Renal cortex interstitium (tissue), 11 donors: ENCODE data around the gene SRCIN1. TPM values are rescaled to one million over a fixed set of nuclear protein-coding genes. Genes with fewer than 3 reads are reported as not detected.

Source experiments
- DNase-seq, 11 donors: peaks; one replicate each; pipeline ENCODE4 v3.0.0-alpha.2; 2013; ENCODE audit warnings: low read depth in 9 of 11, low spot score in 4 of 11; ENCODE audit errors: extremely low read depth in 1 of 11
- polyA plus RNA-seq, 3 donors: library from polyadenylated mRNA; unstranded; fragments of 120-200 nt; gene quantifications; one replicate each; pipeline ENCODE4 v1.2.1, GENCODE V29; 2013; ENCODE audit not compliant: insufficient read length in 3 of 3

The SRCIN1 gene
- polyA plus RNA-seq, 3 donors, result 3.0 to 6.9 (median 5.3) TPM

DNA sequence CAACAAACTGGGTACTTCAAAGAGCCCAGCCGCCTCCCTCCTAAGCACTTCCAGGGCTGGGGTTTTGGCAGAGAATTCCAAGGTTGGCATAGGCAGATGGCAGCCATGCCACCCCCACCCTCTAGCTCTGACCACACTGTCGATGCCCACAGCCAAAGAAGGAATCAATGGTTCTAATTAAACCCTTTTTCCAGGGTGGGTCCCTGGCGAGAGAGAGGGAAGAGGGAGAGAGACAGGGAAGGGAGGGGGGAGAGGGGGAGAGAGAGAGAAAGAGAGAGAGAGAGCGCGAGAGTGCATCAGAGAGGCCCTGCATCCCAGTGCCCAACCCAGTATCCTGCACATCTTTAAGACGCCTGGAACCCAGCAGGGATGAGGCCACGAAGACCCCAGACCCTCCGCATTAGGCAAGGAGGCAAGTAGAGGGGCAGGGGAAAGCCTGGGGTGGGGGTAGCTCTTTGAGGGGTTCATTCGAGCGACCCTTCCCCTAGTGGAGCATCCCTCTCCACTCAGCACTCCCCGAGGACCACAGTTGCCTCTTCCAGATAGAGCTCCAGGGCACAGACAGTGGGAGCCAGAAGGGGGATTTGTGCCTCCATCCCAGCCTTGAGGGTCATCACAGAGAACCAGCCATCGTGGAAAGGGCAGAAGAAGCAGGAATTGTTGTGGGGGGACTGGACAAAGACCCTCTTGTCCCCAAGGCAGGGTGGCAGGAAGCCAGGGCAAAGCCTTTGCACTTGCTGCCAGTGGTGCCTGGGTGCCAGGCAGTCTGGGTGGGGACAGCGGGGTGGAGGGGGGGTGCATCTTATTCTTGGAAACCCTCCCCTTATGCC lies 2.6 kb downstream of the SRCIN1 start:
- DNase-seq, result no peak

DNA sequence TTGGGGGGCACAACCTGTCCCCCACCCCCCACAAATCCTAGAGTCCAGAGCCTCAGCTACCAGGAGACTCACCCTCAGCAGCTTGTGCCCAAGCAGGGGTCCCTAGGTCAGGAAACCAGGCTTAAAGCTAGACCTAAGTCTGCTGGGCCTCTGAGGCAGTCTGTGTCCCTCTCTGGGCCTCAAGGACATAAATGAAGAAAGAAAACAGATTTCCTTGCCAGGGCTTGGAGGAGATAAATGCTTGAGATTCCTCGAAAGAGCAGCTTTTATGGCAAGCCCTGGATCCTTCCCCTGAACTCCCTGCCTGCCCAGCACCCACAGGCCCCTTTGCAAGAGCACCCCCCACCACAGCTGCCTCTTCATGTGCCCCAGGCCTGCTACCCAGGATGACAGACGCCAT lies 3.3 kb downstream of the SRCIN1 start:
- DNase-seq, result no peak

DNA sequence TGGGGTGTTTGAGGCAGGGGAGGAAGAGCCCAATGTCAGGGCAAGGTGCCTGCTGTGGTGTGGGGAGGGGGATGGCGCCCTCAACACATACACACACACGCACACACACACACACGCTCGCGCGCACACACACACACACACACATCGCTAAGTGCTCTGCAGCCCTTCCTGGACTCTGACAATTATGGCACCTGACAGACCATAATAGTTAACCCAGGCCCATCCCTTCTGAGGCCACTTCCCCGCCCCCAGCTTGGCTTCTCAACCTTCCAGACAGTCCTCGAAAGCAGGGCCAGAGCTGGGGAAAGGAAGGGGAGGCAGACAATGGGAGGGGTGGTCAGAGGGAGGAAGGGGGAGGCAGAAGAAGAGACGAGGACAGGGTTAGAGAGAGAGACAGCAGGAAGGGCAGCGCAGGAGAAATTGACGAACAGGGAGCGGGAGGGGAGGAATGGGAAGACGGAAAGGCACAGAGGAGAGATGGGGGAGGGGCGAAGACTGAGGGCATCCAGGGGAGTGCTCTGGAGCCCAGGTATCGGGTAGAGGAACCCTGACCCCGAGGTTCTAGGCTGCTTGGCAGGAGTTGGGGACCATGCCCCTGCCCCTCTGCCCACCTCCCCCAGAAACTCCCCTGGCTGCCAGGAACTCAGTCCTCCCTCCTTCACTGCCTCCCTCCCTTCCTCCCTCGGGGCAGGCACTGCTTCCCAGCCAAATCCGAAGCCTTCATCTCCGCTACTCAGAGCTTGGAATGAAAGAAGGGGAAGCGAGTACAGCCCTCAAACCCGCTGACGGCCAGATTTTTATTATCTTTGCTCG lies 4.0 kb downstream of the SRCIN1 start:
- peak in 3 of 11 donors; percentile 48 to 75 (median 54) for DNase-seq

DNA sequence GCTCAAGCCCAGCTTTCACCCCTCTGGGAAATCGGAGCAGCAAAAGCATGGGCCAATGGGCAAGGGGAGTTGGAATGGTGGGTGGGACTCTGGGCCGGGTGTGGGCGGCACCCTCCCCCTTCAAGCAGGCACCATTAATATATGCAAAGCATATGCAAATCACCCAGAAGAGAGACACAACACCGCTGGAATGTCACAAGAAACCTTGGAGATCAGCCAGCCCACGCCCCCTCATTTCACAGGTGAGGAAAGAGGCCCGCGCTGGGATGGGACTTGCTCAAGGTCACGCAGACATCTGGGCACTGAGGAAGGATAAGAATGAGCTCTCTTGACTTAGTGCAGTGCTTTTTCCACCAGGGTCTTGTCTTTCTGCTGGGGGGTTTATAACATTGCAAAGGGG lies 4.8 kb downstream of the SRCIN1 start:
- no peak for DNase-seq

GRCh38 chr17:38600416-38600815 lies 5.3 kb downstream of the SRCIN1 start:
- DNase-seq, result no peak

DNA sequence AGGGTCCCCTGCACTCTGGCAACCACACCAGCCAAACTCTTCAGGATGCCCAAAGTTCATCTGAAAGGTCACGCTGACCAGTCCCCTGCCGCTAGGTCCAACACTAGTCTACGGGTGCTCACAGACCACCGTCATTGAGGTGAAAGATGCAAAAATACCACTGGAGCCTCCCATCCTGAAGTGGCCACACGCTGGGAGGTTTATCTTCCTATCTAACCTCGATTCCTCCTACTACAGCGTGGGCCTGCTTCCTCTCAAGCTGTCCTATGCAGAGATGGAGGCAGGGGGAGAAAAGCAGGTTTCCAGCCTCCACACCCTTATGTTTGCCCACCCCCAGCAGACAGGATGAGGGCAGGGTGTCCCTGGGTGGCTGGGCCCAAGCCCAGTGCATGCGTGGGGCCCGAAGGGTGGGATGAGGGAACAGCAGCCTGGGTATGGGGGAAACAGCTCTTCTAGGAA lies 6.3 kb downstream of the SRCIN1 start:
- DNase-seq, result no peak

DNA sequence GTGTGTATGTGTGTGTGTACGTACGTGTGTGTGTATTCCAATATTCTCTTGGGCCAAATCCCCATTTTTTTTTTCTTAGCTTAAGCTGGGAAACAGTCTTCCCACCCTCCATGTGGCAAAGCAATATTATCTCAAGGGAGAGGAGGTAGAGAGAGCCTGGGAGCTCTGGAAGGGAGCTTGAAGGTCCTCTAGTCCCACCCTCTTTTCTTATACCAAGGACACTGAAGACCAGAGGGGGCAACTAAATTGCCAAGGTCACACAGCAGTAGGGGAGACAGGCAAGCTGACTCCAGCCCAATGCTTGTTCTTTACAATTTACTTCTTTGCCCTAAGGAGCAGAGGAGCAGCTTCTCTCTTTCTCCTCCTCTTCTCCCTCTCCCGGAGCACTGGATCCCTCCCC lies 6.8 kb downstream of the SRCIN1 start:
- no peak for DNase-seq

DNA sequence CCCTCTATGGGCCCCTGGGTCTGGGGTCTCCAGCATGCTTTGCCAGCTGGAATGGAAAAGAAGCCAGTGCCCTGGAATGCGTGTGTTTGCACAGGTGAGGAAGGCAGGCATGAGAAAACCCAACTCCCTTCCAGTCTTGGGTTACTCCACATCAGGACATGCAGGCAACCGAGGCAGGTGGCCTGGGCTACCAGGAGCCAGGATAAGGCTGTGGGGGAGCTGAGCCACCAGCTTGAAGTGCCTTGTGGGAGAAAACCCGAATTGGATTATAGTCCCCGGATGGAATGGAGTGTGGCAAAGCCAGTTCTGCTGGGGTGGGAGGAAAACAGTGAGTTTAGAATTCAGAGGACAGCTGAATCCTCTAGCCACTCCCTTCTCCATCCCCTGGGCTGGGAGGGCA lies 7.2 kb downstream of the SRCIN1 start:
- peak in 3 of 11 donors; percentile 60 to 80 (median 63) for DNase-seq

DNA sequence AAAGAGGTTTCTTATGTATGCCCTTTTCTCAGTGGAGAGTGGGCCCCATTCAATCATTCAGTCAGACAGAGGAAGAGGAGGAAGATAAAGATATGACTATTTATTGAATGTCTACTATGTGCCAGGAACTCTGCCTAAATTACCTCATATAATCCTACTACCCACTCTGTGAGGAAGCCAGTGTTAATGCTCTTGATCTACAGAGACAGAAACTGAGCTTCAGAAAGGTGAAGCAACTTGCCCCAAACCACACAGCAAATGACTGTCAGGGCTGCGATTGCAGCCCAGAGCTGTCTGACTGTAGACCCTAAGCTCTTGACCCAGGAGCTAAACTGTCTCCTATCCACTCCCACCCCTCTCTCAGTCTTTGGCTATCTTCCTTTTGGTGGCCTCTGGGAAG lies 8.4 kb downstream of the SRCIN1 start:
- DNase-seq, result no peak

GRCh38 chr17:38596651-38597050 lies 9.1 kb downstream of the SRCIN1 start:
- DNase-seq, result no peak

DNA sequence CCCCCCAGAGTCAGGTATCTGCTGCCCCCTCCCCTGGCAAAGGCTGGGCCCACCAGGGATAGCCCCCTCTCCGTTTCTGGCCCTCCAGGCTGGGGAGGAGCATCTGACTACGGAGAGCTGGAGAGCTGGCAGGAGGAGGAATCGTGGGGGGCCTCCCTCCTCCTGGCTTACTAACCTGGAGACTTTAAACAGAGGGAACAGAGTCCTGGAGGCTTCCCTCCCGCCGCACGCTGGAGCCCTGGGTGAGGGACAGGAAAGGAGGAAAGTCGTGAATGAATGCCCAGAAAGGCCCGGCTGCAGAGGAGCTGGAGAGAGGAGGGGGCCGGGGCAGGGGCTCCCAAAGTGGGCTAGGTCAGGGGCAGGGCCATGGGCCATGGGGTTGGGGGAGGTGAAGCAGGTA lies 9.9 kb downstream of the SRCIN1 start:
- DNase-seq, result no peak

GRCh38 chr17:38594152-38594551 lies 11.6 kb downstream of the SRCIN1 start:
- DNase-seq, result no peak

DNA sequence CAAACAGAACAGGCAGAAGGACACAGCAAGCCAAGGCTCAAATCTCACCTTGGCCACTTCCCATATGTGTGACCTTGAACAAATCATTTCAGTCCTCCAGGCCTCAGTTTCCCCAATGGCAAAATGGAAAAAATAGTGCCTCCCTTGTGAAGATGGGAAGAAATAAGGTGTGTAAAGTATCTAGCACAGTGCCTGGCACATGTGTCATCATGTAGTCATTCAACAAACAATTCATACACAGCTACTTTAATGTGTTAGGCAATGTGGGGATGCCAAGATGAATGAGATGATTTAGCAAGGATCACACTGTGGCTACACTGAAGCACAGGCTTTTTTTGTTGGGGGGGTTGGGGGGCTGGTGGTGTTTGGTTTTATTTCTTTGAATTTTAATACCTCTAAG lies 13.3 kb downstream of the SRCIN1 start:
- no peak for DNase-seq

GRCh38 chr17:38591759-38592241 lies 14.0 kb downstream of the SRCIN1 start:
- DNase-seq, result no peak

DNA sequence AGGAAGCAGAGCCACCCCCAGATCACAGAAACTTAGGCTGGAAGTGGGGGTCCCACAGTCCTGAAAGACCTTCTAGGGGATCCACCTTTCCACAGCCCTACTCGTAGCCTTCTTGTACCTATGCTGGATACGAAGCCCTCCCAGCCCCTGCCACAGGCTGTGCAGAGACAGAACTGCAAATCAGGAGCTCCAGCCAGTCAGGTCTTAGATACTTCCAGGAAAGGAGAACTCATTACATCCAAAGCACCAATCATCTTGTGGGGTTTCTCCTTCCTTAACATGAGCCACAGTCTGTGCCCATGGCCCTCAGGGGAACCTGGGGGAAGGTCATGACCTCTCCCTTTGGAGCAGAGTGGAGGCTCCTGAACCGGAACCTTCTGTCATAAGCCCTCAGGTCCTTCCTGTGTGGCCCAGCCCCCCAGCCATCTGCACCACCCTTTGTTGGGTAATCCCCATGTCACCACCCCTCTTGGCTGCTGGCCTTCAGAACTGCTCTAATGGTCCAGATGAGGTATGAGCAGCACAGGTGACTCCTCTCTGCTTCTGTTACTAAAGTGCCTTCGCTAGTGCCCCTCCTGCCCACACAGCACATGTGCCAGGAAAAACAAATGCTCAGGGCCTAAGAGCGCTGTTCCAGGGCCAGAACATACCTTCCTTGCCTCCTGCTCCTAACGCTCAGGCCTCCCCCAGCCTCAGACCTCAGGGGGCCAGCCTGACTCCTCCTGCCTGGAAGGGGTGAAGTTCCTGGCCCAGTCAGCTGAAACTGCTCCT lies 14.6 kb downstream of the SRCIN1 start:
- no peak for DNase-seq

DNA sequence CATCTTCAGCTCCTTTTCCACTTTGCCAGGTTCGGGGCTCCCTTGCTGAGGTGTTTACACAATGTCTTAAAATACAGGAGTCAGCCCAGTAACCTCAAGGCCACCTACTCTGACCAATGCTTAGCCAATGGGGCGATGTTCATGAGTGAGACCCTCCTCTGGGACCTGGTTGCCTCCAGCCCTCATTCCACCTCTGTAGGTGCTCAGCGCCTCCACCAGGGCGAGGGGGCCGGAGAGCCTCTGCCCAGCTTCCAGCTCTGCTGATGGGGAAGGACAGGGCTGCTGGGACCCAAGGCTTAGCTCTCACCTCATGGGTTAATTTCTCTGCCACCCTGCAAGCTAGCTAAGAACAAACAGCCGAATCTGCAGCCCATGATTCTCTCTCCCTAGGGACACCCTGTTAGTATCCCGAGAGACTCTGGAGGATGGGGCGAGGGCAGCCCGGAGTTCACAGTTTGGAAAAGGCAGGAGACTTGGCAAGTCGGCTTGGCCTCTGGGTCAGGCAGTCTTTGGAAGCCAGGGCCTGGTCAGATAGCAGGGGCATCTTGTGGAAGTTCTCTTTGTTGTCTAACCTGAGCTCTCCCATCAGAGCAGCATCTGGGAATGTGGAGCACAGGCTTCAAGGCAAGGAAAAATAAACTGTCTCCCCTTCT lies 16.2 kb downstream of the SRCIN1 start:
- no peak for DNase-seq

DNA sequence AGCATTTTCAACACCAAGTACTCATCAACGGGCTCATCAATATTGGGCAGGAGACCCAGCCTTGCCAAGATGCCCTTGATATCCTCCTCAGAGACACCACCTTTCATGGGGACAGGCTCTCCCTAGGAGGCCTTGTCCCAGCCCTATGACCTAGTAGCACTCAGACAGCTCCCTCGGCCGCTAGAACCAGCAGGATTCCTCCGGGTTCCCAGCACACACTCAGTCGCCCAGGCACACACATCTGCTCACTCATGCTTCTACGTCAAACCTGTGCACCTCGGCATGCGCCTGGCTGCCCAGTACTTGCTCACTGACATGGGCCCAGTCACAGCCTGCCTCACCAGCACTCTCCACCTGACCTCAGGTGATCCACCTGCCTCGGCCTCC lies 17.0 kb downstream of the SRCIN1 start:
- no peak for DNase-seq

- no peak for DNase-seq
Observed at GRCh38 chr17:38587947-38588787, 17.6 kb downstream of the SRCIN1 start.
